Bladder microvascular endothelial cell (primary cell): ENCODE measurements around the gene BRIX1. TPM values are rescaled to one million over a fixed set of nuclear protein-coding genes. Genes with fewer than 3 reads are reported as not detected.

Experiments
- total RNA-seq: library from RNA; depleted of rRNA; stranded (reverse); fragments of >200 nt; gene quantifications from 2 replicates; pipeline ENCODE4 v1.2.3, GENCODE V29; 2014

BRIX1 gene, protein sequence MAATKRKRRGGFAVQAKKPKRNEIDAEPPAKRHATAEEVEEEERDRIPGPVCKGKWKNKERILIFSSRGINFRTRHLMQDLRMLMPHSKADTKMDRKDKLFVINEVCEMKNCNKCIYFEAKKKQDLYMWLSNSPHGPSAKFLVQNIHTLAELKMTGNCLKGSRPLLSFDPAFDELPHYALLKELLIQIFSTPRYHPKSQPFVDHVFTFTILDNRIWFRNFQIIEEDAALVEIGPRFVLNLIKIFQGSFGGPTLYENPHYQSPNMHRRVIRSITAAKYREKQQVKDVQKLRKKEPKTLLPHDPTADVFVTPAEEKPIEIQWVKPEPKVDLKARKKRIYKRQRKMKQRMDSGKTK
- total RNA-seq = 20.9 and 25.6 TPM in 2 replicates

DNA sequence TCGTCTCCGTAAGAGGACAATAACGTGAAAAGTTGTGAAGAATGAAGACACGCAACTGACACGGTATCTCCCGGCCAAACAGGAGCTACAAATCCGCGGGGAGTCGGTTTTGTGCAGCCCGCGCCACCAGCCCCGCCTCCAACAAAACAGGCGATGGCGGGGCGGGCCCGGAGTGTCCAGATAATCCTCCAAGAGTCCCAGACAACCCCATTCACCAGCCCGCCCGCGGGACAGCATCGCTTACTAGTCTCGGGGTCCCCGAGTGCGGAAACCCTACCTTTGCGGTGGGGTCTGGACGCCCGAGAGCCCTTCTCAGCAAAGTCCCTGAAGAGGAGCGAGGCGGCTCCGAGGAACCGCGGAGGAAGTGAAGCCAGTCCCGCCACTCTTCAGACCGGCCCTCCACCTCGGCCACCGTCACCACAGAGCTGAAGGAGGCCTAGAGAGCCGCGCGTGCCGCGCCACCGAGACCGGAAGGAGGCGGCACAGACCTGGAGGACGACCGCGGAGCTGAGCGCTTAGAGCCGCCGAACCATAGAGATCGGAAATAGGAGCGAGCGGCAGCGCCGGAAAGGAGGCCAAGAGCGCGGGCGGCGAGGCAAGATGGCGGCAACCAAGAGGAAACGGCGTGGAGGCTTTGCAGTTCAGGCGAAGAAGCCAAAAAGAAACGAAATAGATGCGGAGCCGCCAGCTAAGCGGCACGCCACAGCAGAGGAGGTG, at the start of gene BRIX1, which contains the start of gene RAD1:
Gene BRIX1, plus strand, starts transcription at position 573 of the 717 bp plus-strand sequence. Its CDS starts 28 bp downstream, at position 601.
Gene RAD1, minus strand, starts transcription at position 366 of the 717 bp plus-strand sequence. CDS start 612 bp downstream, outside the sequence.

GRCh38 chr5:34929134-34929719, 13.7 kb downstream of the BRIX1 start, which contains the start of gene DNAJC21:
DNAJC21 (plus strand) TSS chr5:34929559; CDS start chr5:34929820, 261 bp downstream.

Other genes with a start within 250 kb of the BRIX1 start
- gene TTC23L, start 76.5 kb upstream of the BRIX1 start, total RNA-seq = not detected in 2 replicates
- 22.5 and 23.8 TPM in 2 replicates for gene RAD1, start 207 bp upstream of the BRIX1 start, total RNA-seq
- gene DNAJC21, start 13.8 kb downstream of the BRIX1 start, total RNA-seq = 20.4 and 44.1 TPM in 2 replicates
- not detected in 2 replicates for gene AGXT2, start 132.2 kb downstream of the BRIX1 start, total RNA-seq